Posterior vena cava (tissue), 2 donors: ENCODE results near the gene ASIC4. TPM values are rescaled to one million over a fixed set of nuclear protein-coding genes. Genes with fewer than 3 reads are reported as not detected.

ENCODE experiments used
- DNase-seq: peaks from one replicate; pipeline ENCODE4 v3.0.0-alpha.2; 2020; ENCODE audit warnings: low spot score
- intact Hi-C, 2 donors: fragments of 100-400 bp; cut with DNase I; formaldehyde crosslinking; loops; one replicate each; pipeline versions ENCODE4 v1.14.1 to v1.14.2; 2022 to 2023
- total RNA-seq, 2 donors: library from RNA; stranded (reverse); fragmentation: NEBNext Ultra II Directional; extraction: Animal tissue kit (Norgen Biotek cat#: 25700); gene quantifications; one replicate each; pipeline ENCODE4 v1.2.1, GENCODE V29; 2021
- donor health status: DM: yes; HTN: yes; CAD: no.
- donor health status: DM: yes; HTN: yes; CAD: no.

ASIC4 gene
- total RNA-seq, 2 donors from 2014 or later = 0.38 TPM; not detected in 1

GRCh38 chr2:219541611-219542180 lies 27.4 kb downstream of the ASIC4 start:
- peak; percentile 93 for DNase-seq
- intact Hi-C loops = loop anchor here (2.0 to 10.0 kb wide), 2 partner anchors 103 to 147 kb away; no protein-coding TSS in a partner anchor

GRCh38 chr2:219542931-219543595 lies 28.8 kb downstream of the ASIC4 start:
- no peak for DNase-seq
- intact Hi-C loops = loop anchor here (2.0 to 10.0 kb wide), 2 partner anchors 102 to 146 kb away; no protein-coding TSS in a partner anchor

DNA sequence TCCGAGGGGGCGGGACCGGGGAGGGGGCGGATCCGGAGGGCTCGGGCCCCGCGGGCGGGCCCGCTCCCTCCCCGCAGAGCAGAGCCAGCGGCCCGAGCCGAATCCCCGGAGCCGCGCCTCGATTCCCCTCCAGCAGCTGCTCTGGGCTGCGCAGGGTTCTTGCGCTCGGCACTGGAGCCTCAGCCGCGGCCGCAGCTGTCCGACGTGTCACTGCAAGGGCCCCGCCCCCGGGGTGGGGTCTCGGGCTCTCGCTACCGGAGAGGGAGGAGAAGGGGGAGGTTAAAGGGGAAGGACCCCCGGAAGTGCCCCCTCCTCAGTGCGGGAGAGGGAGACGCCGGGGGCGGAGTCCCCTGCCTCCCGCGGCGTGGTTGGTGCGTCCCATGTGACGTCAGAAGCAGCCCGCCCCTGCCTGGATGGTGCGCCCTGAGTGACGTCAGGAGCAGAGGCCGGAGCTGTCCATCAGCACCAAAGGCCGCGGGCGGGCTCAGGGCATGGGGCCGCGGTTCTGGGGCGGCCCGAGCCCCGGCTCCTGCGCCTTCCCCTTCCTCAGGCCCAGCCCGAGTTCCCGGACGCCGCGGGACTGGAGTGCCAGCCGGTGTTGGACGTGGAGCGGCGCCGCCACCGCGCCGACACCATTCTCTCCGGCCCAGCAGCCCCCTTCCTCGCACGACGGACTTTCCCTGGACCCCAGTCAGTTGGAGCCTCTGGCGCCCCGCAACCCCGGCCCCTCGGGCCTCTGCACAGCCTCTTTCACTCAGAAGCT lies 29.5 kb downstream of the ASIC4 start, which contains the start of the genes CHPF and TMEM198:
Gene CHPF (minus strand): TSS at position 214 of the 763 bp plus-strand sequence. CDS start 271 bp downstream, outside the sequence.
Gene TMEM198 (plus strand): TSS at position 433 of the 763 bp plus-strand sequence. CDS start 700 bp downstream, outside the sequence.
- DNase-seq = peak; percentile 100
- intact Hi-C loops = loop anchor here (2.0 to 10.0 kb wide), 3 partner anchors 95 to 145 kb away; no protein-coding TSS in a partner anchor

GRCh38 chr2:219544567-219544966 lies 30.3 kb downstream of the ASIC4 start:
- intact Hi-C loops = loop anchor here (2.0 to 10.0 kb wide), 2 partner anchors 94 to 100 kb away; no protein-coding TSS in a partner anchor
- DNase-seq = no peak

DNA sequence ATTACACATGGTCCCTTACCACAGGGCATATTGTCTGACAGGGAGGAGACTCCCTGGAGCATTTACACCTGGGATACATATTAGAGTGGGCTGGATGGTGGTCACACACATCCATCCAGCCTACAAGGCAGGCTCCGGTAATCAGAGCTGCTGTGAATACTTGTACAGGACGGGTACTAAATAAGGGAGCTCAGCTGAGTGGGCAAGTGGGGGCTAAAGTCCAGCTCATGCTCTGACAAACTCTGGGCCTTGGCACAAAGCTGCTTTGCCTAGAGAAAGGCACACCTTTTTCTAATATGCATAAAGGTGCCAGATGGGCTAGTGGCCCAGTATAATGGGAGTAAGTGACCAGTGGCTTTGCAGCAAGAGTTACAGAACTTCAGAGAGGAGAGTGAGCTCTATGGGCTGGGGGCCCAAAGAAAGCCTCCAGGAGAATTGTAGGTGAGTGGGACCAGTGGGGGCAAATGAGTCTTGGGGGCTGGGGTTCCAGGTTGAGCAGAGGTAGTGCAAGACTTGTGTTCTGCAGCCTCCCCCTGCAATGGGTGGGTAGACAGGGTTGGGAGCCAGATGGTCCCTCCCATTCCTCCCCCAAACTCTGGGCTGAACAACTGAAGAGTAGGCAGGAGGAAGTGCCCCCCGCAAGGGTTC lies 31.1 kb downstream of the ASIC4 start:
- no peak for DNase-seq
- intact Hi-C loops = loop anchor here (2.0 to 10.0 kb wide), 2 partner anchors 93 to 99 kb away; no protein-coding TSS in a partner anchor

GRCh38 chr2:219545943-219546352 lies 31.7 kb downstream of the ASIC4 start:
- DNase-seq = no peak
- intact Hi-C loops = loop anchor here (2.0 to 10.0 kb wide), 2 partner anchors 93 to 99 kb away; no protein-coding TSS in a partner anchor

DNA sequence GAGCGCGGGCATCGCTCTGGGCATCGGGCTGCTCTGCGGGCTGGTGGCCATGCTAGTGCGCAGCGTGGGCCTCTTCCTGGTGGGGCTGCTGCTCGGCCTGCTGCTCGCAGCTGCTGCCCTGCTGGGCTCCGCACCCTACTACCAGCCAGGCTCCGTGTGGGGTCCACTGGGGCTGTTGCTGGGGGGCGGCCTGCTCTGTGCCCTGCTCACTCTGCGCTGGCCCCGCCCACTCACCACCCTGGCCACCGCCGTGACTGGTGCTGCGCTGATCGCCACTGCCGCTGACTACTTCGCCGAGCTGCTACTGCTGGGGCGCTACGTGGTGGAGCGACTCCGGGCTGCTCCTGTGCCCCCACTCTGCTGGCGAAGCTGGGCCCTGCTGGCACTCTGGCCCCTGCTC lies 33.3 kb downstream of the ASIC4 start:
- DNase-seq = no peak
- intact Hi-C loops = loop anchor here in 1 of 2 donors (10.0 kb wide), 1 partner anchor 97 kb away; no protein-coding TSS in a partner anchor

DNA sequence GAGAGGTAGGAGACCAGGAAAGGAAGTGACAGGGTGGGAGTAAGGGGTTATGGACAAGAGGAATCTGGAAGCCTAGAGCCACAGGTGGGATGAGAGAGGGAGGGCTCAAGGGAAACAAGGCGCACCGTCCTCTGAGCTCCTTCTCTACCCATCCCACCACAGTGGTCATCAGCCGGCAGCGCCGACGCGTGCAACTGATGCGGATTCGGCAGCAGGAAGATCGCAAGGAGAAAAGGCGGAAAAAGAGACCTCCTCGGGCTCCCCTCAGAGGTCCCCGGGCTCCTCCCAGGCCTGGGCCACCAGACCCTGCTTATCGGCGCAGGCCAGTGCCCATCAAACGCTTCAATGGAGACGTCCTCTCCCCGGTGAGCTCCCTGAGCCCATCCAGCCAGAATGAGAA lies 34.7 kb downstream of the ASIC4 start:
- intact Hi-C loops = loop anchor here in 1 of 2 donors (10.0 kb wide), 1 partner anchor 96 kb away; no protein-coding TSS in a partner anchor
- no peak for DNase-seq

DNA sequence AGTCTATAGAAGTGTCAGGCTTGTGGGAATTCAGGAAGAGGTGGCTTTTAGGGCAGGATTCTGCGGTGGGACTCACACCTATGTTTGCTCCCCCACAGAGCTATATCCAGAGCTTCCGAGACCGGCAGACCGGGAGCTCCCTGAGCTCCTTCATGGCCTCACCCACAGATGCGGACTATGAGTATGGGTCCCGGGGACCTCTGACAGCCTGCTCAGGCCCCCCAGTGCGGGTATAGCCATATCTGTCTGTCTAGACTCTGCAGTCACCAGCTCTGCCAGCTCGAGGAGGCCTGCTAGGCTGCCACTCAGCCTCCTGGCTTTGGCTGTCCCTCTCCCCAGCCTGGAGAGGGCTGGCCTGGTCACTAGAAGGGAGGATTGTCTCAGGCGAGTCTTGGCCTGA lies 35.3 kb downstream of the ASIC4 start:
- intact Hi-C loops = loop anchor here in 1 of 2 donors (10.0 kb wide), 1 partner anchor 95 kb away; no protein-coding TSS in a partner anchor
- no peak for DNase-seq

GRCh38 chr2:219551441-219552381 lies 37.4 kb downstream of the ASIC4 start:
- DNase-seq = peak; percentile 83
- intact Hi-C loops = no loop called here

DNA sequence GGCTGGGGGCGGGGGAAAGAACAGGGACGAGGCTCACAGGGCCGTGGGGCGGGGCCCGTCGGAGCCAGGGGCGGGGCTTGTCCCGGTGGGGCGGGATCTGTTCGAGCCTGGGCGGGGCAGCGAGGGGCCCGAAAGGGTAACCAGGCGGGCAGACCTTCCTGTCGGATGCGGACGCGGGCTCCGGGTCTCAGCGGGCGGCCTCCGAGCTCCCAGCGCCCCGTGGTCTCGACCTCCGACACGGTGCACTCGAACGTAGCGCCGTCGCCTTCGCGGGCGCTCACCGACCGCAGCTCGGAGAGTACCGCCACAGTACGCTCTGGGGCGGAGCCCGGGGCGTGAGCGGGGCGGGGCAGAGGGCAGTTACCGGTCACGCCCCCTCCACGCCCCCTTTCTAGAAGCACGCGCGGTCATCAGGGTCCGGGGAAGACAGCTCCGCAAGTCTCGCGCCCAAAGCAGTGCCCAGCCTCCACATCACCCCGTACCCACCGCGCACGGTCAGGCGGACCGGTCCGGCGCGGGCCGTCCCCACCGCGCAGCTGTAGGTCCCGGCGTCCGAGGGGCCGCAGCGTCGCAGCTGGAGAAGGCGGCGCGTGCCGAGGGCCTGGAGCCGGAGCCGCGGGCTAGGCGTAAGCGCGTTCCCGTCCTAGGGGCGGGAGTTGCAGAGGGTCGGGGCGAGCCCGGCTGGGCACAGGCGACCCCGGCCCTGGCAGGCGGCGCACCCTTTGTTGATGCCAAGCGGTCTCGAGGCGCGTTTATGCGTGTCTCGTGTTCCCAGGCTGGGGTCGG lies 38.3 kb downstream of the ASIC4 start:
- intact Hi-C loops = no loop called here
- DNase-seq = peak; percentile 95

DNA sequence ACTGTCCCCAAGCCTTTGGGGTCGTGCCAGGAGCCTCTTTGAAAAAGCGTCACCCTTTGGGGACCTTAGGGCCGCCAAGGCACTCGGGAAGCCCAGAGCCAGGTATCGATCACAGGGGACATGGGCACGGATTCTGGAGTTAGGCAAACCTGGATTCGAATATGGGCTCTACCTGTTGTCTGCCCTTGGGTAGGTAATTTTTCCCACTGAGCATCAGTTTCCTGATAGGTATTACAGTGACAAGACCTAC lies 38.8 kb downstream of the ASIC4 start:
- intact Hi-C loops = no loop called here
- DNase-seq = no peak

- DNase-seq = no peak
- intact Hi-C loops = no loop called here
These were observed 39.2 kb downstream of the ASIC4 start for GRCh38 chr2:219553463-219553963.

GRCh38 chr2:219554350-219554749 lies 40.1 kb downstream of the ASIC4 start:
- DNase-seq = peak; percentile 79
- intact Hi-C loops = no loop called here

GRCh38 chr2:219555956-219556355 lies 41.7 kb downstream of the ASIC4 start:
- DNase-seq = no peak
- intact Hi-C loops = no loop called here

DNA sequence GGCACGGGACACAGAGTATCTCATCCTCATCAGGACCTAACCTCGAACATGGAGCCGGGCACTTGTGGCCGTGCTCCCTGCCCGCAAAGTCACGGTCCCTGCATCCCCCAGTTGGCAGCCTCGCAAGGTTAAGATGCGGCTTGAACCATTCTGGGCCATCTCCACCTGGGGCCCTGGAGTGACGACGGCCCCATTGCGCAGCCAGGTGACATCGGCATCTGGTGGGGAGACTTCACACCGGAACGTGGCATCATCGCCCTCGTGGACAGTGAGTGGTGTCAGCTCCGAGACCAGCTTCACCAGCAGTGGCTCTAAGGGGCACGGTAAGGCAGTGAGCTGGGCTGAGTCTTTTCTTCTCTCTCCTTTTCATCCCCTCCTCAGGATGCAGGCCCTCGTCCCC lies 42.1 kb downstream of the ASIC4 start:
- intact Hi-C loops = no loop called here
- DNase-seq = no peak

DNA sequence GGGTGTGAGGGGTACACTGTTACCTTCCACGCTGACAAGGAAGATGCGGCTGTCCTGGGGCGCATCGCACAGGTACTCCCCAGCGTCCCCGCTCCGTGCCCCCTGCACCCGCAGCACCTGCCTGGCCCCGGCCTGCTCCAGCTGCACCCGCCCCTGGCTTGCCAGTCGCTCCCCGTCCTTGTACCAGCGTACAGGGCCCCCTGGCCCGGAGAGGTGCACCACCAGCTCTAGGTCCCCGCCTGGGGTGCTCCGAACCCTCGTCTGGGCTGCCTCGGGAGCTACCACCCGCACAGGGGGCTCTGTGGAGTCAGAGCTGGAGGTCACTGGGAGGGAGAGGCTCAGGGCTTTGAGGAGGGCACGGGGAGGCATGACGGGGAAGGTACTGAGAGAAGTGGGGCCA lies 43.0 kb downstream of the ASIC4 start:
- intact Hi-C loops = no loop called here

More for the DNA sequence above, 43.0 kb downstream of the ASIC4 start:
- no peak for DNase-seq
